ENCODE results near the gene SLC49A3.
A peak's percentile ranks its signal among the peaks of the same experiment; 100 is the strongest.

SLC49A3 gene

GRCh38 chr4:666822-667544 lies 22.0 kb downstream of the SLC49A3 start:
- no peak for DNase-seq (ENCODE audit: low read depth in 2 of 2)

GRCh38 chr4:666436-666810 lies 22.5 kb downstream of the SLC49A3 start:
- DNase-seq (ENCODE audit: low read depth in 2 of 2): no peak

- DNase-seq (ENCODE audit: low read depth in 2 of 2): no peak
Measured at GRCh38 chr4:665751-666435, 23.1 kb downstream of the SLC49A3 start.

GRCh38 chr4:665381-665750 lies 23.6 kb downstream of the SLC49A3 start:
- no peak for DNase-seq (ENCODE audit: low read depth in 2 of 2)

- no peak for DNase-seq (ENCODE audit: low read depth in 2 of 2)
Measured at GRCh38 chr4:664713-665231, 24.2 kb downstream of the SLC49A3 start.

GRCh38 chr4:663438-664428 lies 25.2 kb downstream of the SLC49A3 start:
- peak; percentile 69 to 71 for DNase-seq (ENCODE audit: low read depth in 2 of 2)

- no peak for DNase-seq (ENCODE audit: low read depth in 2 of 2)
Measured at GRCh38 chr4:663046-663437, 25.9 kb downstream of the SLC49A3 start.

GRCh38 chr4:661881-662761 lies 26.8 kb downstream of the SLC49A3 start:
- no peak for DNase-seq (ENCODE audit: low read depth in 2 of 2)

- DNase-seq (ENCODE audit: low read depth in 2 of 2): no peak
Measured at GRCh38 chr4:661231-661630, 27.7 kb downstream of the SLC49A3 start.

- DNase-seq (ENCODE audit: low read depth in 2 of 2): no peak
Measured at GRCh38 chr4:660401-660800, 28.6 kb downstream of the SLC49A3 start.

- no peak for DNase-seq (ENCODE audit: low read depth in 2 of 2)
Measured at GRCh38 chr4:659851-660250, 29.1 kb downstream of the SLC49A3 start.

- no peak for DNase-seq (ENCODE audit: low read depth in 2 of 2)
Measured at GRCh38 chr4:658681-659667, 30.0 kb downstream of the SLC49A3 start.

- DNase-seq (ENCODE audit: low read depth in 2 of 2): no peak
Measured at GRCh38 chr4:657834-658667, 30.9 kb downstream of the SLC49A3 start.

GRCh38 chr4:657338-657833 lies 31.6 kb downstream of the SLC49A3 start:
- no peak for DNase-seq (ENCODE audit: low read depth in 2 of 2)

GRCh38 chr4:656436-657337 lies 32.3 kb downstream of the SLC49A3 start:
- DNase-seq (ENCODE audit: low read depth in 2 of 2): no peak

GRCh38 chr4:655464-656151 lies 33.3 kb downstream of the SLC49A3 start:
- no peak for DNase-seq (ENCODE audit: low read depth in 2 of 2)

- no peak for DNase-seq (ENCODE audit: low read depth in 2 of 2)
Measured at GRCh38 chr4:654871-655463, 34.0 kb downstream of the SLC49A3 start.
